ENCODE results near the gene RUNX2.

The RUNX2 gene

DNA sequence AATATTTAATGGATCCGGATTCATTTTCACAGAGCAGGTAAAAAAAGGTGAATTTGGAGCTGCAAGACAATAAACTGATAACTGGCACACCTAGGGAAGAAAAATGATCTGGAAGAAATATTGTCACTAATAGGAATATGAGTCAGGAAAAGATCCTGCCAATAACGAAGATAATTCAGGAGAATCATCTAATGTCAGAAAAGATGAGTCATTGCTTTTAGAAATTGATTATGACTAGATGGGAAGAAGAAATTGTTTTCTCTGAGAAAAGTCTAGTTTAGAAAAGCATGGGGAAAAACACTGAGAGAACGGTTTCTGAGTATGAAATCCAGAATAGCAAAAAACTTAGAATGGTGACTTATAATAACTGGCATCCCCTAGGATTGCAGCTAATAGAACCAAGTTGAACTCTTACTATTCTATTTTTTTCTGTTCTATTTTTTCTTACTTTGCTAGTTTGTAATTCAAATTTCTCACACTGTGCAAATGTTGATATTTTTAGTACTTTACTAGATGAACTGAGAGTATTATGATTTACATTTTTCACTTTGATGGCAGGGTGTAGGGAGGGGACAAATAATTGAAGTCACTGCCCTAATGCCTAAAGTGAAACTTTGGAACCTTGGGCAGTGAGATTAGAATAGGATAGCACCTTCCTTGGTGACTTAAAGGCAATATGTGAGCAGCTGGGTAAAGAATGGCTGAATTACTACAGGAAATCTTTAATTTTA, 87.8 kb downstream of the RUNX2 start:
- DNase-seq = no peak

DNA sequence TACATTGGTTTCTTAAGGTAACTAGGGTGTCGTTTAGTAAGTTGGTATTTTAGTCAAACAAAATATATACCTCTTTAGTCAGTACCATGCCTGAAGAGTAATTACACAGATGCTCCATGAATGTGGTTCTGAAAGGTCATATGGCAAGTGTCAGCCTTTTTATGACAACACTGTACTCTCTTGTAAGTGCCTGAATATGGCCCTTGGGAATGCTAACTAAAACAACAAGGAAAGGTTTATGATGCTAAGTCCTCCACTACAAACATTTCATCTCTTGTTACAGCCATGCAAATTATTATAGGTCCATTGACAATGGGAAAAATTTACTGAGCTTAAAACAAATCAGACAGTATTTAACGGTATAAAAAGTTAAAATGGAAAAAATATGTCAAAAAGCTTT, 88.6 kb downstream of the RUNX2 start:
- no peak for DNase-seq

DNA sequence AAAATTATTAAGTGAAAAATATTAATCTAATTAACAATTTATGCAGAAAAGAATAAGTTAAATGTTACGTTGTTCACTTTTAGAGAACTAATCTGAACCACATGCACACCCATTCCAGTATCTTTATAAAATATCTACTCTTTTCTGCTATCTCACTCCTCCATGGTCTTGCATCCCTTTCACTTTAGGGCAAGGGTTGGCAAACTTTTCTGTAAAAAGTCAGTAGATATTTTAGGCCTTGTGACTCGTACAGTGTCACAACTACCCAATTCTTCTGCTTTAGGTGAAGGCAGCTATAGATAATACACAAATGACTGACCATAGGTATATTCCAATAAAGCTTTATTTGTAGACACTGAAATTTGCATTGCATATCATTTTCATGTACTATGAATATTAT, 89.3 kb downstream of the RUNX2 start:
- no peak for DNase-seq

DNA sequence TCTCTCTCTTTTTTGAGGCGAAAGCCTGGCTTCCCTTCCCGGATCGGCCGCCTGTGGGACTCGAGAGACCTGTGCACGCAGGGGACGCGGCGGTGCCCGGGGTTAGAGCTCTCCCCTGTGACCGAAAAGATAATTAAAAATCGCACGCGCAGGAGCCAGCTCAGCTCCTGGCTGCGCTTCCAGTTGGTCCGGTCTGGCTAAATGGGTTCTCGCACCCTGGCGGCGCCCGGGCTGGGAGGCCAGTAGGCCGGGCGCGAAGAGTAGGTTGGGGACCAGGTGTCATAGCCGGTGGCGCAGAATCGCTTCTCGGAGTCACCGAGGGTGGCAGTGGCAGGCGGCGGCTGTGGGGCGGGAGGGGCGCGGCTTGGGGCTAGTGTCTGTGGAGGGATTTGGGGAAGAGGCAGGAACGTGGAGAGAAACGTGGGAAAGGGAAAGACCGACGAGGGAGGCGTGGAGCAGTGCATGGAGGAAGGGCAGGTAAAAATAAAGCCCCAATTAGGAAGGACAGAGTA, 91.5 kb downstream of the RUNX2 start:
- peak; percentile 60 to 64 for DNase-seq

DNA sequence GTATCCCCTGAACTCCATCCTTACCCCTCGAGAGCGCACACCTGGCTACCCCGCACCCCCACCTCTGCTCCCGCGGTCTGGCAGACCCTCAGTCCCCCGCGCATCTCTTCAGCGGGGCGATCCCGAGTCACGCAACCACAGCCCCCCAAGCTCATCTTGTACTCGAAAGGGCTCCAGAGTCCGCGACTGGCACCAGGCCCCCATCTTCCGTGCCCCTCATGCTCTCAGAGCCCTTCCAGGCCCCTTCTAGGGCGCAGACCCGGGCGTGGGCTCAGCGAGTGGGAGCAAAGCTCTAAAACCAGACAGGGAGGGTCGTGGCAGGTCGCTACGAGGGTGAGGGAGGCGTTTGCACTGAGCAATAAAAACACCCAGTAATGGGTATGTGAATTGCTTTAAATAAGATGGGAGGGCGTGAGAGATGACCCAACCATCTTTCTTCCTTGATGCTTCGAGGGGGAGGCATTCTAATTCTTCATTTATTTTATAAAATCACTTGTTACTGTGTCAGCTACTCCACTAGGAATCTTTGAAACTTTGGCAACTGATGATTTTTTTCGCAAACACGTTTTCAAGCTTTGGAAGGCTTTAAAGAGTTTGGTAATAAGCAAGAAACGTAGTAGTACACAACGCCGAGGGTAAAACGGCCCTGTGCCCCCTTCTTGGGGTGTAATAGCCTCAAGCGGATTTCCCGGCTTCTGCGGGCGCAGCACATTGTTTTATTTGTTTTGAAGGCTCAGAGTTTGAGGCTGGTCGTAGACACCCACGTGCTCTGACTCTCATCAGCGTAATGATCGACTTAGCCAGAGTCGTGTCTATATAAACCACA, 92.2 kb downstream of the RUNX2 start:
- DNase-seq = peak; percentile 46 to 65

DNA sequence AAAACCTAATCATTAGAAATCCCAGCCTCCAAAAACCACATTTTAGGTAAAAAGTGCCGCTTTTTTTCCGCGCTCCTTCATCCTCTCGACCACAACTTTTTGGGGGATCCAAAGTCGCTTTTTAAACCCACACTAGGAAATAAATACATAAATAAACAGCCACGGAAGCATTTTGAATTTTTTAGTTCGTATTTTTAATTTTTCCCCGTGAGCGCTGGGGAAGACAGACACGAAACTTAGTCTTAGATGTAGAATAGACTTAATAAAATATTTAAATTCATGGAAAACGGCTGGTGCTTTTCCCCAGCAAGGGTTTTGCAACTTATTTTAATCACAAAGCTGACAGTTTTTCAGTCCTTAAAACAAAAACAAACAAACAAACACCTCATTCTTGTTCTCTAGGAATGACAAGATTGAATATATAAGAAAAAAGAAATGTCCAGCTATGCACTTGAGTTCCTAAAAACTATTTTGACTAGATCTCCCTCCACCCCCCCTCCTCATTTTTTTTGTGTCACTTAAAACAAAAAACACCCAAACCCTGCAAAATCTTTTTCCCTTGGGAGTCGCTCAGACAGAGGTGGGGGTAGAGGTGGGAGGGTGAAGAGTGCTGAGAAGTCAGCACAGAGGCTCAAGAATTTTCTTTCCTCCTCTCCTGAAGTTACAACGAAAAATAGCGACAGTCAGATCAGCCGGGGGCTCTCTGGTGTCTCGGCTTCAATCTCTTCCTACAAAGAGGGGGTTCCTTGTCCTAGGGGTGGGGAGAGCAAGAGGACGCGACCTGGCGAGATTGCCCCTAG, 93.0 kb downstream of the RUNX2 start:
- no peak for DNase-seq

DNA sequence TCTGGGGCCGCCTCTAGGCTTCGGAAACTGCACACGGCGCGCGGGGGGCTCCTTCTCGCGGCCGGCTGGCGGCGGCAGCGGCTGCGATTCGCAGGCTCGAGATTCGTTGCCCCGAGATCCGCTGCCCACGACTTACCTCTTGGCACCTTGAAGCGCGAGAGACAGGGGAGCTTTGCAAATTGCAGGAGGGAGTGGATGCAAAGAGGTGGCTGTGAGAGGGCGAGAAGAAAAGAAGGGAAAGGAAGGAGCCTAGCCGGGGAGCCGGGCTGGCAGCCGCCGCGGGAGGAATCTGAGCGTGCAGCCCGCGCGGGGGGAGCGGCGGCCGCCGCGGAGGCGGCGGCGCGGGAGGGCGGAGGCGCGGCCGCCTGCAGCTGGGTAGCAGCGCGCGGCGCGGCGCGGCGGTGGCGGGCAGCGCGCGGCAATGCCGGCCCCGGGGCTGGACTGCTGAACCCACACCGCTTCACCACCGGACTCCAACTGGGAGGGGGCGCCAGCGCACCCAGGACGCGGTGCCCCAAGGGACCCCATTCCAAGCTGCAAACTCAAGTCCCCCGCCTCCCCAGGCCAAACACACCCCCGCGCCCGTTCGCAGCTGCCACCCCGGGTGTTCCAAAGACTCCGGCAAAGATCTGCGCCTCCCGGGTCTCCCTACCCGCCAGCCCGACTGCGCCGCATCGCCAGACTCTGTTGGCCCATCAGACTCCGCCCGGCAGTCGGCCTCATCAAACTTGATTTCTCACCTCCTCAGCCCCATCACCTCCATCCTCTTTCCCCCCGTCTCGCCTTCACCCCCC, 93.8 kb downstream of the RUNX2 start:
- DNase-seq = peak; percentile 41 to 42

DNA sequence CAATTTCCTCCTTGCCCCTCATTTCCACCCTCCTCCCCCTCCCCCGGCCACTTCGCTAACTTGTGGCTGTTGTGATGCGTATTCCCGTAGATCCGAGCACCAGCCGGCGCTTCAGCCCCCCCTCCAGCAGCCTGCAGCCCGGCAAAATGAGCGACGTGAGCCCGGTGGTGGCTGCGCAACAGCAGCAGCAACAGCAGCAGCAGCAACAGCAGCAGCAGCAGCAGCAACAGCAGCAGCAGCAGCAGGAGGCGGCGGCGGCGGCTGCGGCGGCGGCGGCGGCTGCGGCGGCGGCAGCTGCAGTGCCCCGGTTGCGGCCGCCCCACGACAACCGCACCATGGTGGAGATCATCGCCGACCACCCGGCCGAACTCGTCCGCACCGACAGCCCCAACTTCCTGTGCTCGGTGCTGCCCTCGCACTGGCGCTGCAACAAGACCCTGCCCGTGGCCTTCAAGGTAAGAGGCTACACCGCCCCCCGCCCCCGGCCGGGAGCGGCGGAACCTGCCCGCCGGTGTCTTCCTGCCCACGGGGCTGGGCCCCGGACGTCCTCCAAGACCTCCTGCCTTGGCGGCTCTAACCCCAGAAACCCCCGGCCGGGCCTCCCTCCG, 94.5 kb downstream of the RUNX2 start:
- peak; percentile 61 for DNase-seq

DNA sequence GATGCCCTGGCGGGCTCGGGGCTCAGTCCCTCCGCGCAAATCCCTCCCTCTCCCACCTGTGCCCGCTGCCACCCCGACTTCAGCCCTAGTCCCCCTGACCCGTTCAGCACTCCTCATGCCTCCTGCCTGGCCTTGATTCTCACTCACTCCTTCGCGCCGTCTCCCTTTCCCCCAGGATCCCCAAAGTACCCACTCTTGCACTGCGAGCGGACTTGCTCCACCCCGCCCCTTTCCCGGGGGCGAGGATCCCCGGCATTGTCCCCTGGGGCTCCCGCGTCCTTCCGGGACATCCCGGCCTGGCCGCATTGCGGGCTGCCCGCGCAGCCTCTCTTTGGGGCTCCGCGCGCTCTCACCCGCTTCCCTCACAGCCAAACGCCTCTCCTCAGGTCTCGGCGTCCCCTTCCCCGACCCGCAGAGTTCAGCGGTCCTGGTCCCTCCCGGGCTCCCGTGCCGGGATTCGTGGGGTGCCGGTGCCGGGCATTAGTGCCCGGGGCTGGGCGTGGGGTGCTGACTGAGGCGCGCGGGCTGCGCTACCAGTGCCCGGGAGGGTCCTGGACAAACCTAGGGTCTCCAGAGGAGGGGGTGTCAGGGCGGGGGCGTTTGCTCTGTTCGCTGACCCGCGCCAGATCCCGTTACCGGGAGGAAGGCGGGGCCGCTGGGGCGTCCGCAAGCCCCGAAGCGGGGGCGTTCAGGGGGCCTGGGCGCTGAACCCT, 95.1 kb downstream of the RUNX2 start:
- peak; percentile 8 to 26 for DNase-seq

DNA sequence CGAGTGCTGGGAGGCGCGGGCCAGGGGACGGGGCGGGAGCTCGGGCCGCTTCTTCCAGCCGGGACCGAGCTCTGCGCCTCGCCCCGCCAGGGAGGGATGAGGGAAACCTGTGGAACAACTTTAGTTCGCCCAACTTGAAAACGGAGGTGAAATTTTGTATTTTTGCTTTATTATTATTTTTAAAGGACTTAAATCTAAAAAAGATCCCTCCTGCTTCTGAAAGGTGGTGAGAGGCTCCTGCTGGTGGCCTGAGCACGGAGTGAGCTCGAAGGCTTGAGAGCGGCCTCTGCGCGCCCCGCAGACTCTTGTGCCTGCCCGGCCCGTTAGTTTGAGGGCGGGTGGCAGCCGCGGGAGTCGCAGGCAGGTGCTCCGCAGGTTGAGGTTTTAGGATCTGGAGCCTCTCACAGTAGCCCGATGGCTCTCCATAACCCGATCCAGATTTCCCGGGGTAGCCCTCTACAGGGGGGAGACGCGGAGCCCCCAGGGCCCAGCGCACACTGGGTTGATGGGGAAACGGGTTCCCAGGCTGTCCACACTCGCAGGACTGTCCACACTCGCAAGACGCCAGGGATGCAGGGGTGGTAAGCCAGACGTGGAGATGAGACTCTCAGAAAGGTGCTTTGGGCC, 95.8 kb downstream of the RUNX2 start:
- peak in 1 of 2 donors; percentile 15 for DNase-seq

DNA sequence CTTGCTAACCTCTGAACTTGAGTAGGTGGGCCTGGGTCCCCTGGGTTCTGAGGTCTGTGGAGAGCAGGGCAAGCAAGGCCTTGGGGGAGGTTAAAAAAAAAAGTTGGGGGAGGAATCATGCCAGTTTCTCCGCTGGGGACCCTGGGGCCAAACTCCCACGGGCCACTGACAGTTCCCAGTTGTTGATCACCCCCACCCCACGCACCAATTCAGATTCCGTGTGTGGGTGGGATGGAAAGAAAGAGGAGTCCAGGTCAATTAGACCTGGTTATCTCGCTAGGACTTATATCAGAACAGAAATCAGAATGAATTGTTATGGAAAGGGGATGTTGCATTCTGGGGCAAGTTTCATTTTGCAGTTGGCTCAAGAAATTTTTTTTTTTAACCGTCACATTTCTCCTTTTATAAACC, 96.3 kb downstream of the RUNX2 start:
- no peak for DNase-seq

DNA sequence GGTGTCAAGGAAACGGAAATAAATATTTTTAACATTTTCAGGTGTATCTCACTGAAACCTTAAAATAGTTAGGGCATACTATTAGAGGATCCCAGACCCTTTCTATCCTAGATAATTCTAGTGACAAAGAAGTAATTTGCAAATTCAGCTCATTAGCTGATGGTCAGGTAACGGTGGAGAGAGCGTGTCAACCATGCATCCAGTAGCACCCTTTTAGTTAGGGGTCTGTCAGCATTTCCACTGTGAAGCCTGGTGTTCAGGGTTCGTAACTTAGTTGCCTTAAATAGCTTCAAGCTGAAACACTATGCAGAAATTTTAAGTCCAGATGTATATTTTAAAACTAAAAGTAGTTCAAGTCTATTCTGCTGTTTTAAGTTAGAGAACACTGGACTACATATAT, 98.1 kb downstream of the RUNX2 start:
- DNase-seq = no peak

DNA sequence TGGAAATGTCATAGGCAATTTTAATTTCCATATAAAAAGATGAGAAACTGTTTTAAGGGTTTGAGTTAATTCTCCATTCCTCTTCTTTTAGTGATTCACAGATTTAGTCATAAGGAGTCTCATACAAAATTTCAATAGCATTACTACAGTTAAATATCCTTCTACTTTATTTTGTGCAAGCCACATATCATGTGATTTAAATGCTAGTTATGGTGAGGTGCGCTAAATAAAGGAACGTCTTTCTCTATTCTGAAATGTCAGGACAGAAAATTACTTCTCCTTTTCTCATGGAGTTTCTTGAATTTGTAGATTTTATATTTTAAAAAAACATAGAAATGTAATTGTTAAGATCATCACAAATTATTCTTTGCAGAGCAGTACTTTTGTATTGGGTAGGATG, 99.6 kb downstream of the RUNX2 start:
- no peak for DNase-seq

DNA sequence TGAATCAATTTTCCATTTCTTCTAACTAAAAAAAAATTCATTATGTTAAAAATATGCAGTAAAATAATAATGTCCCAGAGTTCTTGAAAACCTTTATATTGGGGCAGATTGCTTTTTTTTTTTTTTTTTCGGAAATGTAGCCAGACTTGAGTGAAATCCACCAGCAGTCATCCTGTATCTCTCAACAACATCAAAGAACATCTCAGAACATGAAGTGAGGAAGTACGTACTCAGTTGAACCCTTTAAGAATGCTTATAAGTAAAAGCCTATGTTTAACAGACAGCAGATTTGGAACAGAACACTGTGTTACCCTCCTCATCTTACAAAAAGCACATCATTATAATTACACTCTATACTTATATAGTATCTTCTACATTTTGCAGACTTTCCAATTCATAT, 100.6 kb downstream of the RUNX2 start:
- DNase-seq = no peak

DNA sequence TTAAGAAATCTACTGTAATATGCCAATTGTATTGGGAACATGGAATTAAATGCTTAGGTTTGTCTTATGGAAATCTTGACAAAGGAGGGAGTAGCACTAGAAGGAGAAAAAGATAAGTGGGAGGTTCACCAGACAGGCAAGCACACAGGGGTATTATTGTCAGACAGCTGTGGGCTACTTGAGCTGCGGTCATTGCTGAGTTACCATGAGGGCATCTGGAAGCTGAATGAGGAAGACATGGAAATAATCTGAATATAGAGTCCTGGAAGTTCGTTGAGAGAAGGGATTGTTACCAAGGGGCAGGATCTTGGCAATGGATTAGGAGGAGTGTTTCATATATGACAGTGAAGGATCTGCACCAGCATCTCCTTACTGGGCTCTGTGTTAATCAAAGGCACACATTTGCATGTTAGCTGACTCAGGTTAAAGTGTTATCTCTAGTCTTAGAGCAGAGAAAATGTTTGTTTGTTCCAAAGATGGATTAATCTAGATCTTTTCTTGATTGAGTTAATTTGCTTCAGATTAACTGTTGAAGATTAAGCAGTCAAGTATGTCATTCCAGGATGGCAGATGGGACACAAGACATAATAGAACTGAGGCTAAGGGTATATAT, 102.6 kb downstream of the RUNX2 start:
- no peak for DNase-seq

DNA sequence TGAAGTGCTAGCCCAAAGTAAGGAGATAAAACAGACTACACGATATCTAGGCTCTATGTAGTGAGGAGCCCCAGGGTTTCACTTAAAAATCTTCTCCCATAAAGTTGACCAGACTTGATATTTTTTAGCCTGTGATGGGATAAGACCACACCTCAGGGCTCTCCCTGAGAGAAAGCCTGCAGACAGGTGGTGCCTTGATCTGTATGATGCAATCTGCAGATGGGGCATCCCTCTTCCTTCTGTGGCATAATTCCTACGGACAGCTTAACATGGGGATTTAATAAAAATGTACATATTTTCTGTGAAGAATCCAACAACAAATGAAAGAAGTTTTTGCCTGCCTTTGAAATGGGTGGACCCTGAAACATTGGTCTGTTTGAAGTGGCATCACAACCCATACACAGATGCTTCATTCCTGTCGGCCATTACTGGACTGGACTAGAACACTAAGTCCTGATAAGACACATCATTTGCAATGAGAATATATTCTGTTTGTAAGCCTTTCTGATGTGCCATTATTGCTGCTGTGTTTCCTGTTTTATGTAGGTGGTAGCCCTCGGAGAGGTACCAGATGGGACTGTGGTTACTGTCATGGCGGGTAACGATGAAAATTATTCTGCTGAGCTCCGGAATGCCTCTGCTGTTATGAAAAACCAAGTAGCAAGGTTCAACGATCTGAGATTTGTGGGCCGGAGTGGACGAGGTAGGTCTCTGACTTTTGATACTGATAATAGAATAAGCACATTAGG, 103.4 kb downstream of the RUNX2 start:
- no peak for DNase-seq

DNA sequence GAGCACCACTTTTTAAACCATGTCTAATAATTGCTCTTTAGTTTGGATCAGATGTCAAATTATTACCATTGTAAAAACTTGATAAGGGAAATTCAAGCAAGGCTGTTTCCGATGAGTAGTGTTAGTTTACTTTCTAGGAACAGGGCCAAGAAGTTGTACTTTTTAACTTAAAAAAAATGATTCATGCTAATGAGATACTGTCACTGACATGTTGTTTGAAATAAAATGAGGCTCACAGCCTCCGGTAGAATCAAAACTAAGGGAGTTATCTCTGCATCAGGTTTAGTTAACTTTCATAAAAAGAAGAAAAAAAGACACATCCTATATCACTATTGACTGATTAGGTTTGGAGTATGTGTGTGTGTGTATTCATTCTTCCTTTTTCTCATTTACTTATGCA, 104.8 kb downstream of the RUNX2 start:
- DNase-seq = no peak

DNA sequence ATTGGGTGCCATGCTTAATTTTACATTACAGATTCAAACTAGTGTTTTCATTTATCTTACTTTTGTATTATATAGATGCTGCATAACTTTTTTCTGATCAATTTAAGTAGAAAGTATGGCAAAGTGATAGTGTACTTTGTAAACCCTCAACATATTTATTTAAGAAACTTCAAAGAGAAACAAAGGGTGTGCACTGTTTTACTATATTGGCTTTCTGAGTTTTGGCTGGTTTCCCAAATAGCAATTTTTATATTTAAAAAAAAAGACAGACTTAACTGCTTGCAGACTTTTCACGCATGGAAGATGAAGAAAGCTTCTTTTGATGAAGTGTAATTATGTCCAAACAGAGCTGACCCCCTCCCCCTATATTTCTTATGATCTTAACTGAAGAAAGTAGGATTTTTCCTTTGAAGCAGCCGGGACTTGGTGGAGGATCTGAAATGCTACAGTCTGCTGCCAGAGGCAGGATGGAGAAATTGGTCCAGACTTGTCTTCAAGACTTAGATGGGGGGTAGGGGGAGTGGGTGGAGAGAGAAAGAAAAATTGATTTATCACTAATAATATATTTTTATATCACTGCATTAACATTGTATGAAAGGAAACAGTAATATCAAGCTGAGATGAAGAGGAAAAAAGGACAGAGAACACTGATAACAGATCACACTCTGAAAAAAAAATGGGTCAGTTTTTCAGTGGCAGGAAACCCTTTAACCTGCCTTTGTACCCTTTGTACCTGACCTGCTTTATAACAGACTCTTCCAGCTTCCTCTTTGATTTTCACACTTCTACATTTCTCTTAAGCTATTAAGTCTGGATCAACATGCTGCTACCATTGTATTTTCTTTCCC, 105.6 kb downstream of the RUNX2 start:
- no peak for DNase-seq

DNA sequence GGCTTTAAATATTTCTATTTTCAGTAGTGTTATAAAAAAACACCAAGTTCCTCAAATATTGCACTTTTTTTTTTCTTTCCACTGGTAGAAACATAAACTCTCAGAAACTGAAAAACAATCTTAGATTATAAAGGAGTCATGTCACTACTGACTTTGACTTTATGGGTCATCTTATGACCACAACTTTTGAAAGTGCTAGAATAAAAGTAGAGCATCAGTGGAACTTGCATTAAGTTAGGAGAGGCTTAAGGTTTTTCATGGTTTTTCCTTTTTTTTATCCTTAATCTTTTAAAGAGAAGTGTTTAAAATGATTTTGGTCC, 106.2 kb downstream of the RUNX2 start:
- no peak for DNase-seq

All from CD4-positive, alpha-beta T cell treated with Interleukin-1 beta for 1 hour (primary cell).